Measurements from ENCODE around the gene EMC8.

The EMC8 gene

GRCh38 chr16:85768199-85768598 lies 31.1 kb downstream of the EMC8 start:
- TF ChIP-seq, protein P1, sequence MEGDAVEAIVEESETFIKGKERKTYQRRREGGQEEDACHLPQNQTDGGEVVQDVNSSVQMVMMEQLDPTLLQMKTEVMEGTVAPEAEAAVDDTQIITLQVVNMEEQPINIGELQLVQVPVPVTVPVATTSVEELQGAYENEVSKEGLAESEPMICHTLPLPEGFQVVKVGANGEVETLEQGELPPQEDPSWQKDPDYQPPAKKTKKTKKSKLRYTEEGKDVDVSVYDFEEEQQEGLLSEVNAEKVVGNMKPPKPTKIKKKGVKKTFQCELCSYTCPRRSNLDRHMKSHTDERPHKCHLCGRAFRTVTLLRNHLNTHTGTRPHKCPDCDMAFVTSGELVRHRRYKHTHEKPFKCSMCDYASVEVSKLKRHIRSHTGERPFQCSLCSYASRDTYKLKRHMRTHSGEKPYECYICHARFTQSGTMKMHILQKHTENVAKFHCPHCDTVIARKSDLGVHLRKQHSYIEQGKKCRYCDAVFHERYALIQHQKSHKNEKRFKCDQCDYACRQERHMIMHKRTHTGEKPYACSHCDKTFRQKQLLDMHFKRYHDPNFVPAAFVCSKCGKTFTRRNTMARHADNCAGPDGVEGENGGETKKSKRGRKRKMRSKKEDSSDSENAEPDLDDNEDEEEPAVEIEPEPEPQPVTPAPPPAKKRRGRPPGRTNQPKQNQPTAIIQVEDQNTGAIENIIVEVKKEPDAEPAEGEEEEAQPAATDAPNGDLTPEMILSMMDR (conservative IDR thresholded peaks at IDR 0.05; ENCODE audit: control insufficient read depth, insufficient read depth, low read depth, low read length), result no peak

DNA sequence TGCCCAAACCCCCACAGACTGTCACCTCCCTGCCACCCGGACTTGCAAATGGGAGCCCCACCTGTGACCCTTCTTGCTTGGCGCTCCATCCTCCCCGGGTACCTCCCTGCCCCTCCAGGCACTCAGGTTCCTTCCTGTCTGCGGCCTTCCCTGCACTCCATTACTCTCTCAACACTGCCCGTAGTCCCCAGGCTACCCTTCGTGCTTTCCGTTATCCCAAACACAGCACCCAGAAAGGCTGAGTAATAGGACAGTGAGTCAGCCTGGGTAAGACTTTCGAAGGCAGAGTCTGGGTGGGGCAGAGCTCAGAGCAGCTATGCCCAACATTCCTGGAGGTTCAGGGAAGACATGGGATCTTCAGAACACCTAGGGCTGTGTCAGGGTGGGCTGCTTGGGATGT lies 31.8 kb downstream of the EMC8 start:
- peak; percentile 78 for DNase-seq (ENCODE audit: low read depth)
- H3K4me3 ChIP-seq (ENCODE audit: control insufficient read depth, low read depth, low read length), result no peak overlapping the region
- TF ChIP-seq, protein P1 (conservative IDR thresholded peaks at IDR 0.05; ENCODE audit: control insufficient read depth, insufficient read depth, low read depth, low read length), result no peak

More at GRCh38 chr16:85768199-85768598, 31.1 kb downstream of the EMC8 start:
- no peak for DNase-seq (ENCODE audit: low read depth)
- H3K4me3 ChIP-seq (ENCODE audit: control insufficient read depth, low read depth, low read length), result no peak overlapping the region

DNA sequence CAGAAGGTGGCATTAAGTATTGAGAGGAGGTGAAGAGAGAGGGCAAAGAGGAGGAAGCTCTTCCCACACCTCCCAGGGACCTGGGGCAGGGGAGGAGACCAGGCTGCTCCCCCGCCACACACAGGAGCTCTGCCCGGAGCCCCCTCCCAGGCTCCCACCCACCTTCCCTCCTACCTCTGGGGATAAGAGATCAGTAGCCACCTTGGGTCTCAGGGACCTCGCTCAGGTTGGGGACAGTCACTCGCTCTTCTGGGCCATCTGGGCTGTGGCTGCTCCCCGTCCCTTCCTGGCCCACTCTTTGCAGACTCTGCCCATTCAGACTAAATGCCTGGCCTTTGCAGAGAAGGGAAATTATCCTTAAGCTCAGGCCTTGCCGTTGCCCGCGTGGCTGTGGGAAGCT lies 33.6 kb downstream of the EMC8 start:
- TF ChIP-seq, protein P1 (conservative IDR thresholded peaks at IDR 0.05; ENCODE audit: control insufficient read depth, insufficient read depth, low read depth, low read length), result no peak
- H3K4me3 ChIP-seq (ENCODE audit: control insufficient read depth, low read depth, low read length), result no peak overlapping the region
- no peak for DNase-seq (ENCODE audit: low read depth)

DNA sequence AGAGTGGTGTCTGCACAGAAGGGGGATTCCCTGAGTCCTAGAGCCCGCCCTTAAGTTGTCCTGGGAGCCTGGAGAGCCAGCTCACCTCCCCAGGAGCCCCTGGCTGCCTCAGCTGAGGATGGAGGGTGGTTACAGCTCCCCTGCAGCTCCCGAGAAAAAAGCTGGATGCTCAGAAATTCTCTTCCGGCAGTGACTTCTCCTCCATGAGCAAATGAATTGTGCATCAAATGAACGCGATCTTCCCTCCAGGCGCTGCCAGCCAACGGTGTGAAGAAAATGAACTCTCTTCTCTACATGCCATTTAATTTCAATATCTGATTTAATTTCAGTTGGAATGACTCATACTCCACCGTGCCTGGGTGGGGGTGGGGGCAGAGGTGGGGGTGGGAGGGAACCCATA lies 34.1 kb downstream of the EMC8 start:
- no peak for DNase-seq (ENCODE audit: low read depth)
- H3K4me3 ChIP-seq (ENCODE audit: control insufficient read depth, low read depth, low read length), result no peak overlapping the region
- TF ChIP-seq, protein P1 (conservative IDR thresholded peaks at IDR 0.05; ENCODE audit: control insufficient read depth, insufficient read depth, low read depth, low read length), result no peak

- TF ChIP-seq, protein P1 (conservative IDR thresholded peaks at IDR 0.05; ENCODE audit: control insufficient read depth, insufficient read depth, low read depth, low read length), result no peak
- no peak for DNase-seq (ENCODE audit: low read depth)
- no peak overlapping the region for H3K4me3 ChIP-seq (ENCODE audit: control insufficient read depth, low read depth, low read length)
These were observed 35.7 kb downstream of the EMC8 start for GRCh38 chr16:85763616-85764015.

- no peak overlapping the region for H3K4me3 ChIP-seq (ENCODE audit: control insufficient read depth, low read depth, low read length)
- TF ChIP-seq, protein P1 (conservative IDR thresholded peaks at IDR 0.05; ENCODE audit: control insufficient read depth, insufficient read depth, low read depth, low read length), result no peak
- no peak for DNase-seq (ENCODE audit: low read depth)
These were observed 36.4 kb downstream of the EMC8 start for GRCh38 chr16:85762970-85763369.

GRCh38 chr16:85761861-85762260 lies 37.5 kb downstream of the EMC8 start:
- DNase-seq (ENCODE audit: low read depth), result no peak
- H3K4me3 ChIP-seq (ENCODE audit: control insufficient read depth, low read depth, low read length), result no peak overlapping the region

More at GRCh38 chr16:85761861-85762260, 37.5 kb downstream of the EMC8 start:
- TF ChIP-seq, protein P1 (conservative IDR thresholded peaks at IDR 0.05; ENCODE audit: control insufficient read depth, insufficient read depth, low read depth, low read length), result no peak

Measured in fibroblast of mammary gland (primary cell).